ENCODE results near the gene ITGAV. TPM values are rescaled to one million over a fixed set of nuclear protein-coding genes. Genes with fewer than 3 reads are reported as not detected.

ITGAV gene
- total RNA-seq, 1 experiment from 2014 or later: 26.9 TPM

- no peak overlapping the region for H4K8ac ChIP-seq (replicated peaks; ENCODE audit: insufficient read length, low read depth, low read length)
- H4K91ac ChIP-seq (ENCODE audit: insufficient read length, low read depth, low read length): no peak overlapping the region
- no peak for DNase-seq
- H2BK15ac ChIP-seq (ENCODE audit: low read depth, low read length): no peak overlapping the region
- TF ChIP-seq CTCF (conservative IDR thresholded peaks at IDR 0.05): no peak
- no peak overlapping the region for H3T11ph ChIP-seq (ENCODE audit: low read length)
- H2AK5ac ChIP-seq (ENCODE audit: insufficient read length, low read length): no peak overlapping the region
- H3K9me3 ChIP-seq (ENCODE audit: control insufficient read depth, low read depth, low read length): no peaks in the 10 kb centered on the region
- H3K18ac ChIP-seq (ENCODE audit: insufficient read length, low read depth, low read length): no peak overlapping the region
- H3K79me2 ChIP-seq (ENCODE audit: insufficient read depth, low read length): no peaks in the 10 kb centered on the region
- Mint-ChIP-seq H3K4me3 (no peak overlapping the region), H3K36me3 (ENCODE audit: insufficient read depth in 1 of 3, low read depth in 3 of 3) (peaks cover 3 to 14% (median 4%) of the 10 kb centered on the region in 3 experiments; a peak in 6 of 7 replicates), H3K27ac (no peak overlapping the region), H3K27me3 (ENCODE audit: low read depth) (no peaks in the 10 kb centered on the region), H3K9me3 (peaks cover 0 to 6% of the 10 kb centered on the region in 2 experiments; a peak in 3 of 5 replicates), H3K4me1 (peaks cover 4 to 15% of the 10 kb centered on the region in 2 experiments)
- no peak overlapping the region for H3K4me2 ChIP-seq (ENCODE audit: insufficient read depth, insufficient read length, low read length)
- no peak overlapping the region for H3K23ac ChIP-seq (ENCODE audit: insufficient read length, low read depth, low read length)
- H3K27me3 ChIP-seq (ENCODE audit: insufficient read depth, low read length): no peaks in the 10 kb centered on the region
- no peaks in the 10 kb centered on the region for H3K23me2 ChIP-seq (ENCODE audit: insufficient read length, low read depth, low read length, poor library complexity, severe bottlenecking)
- no CpG with 5 or more reads among the region's 1 CpG for WGBS (ENCODE audit: extremely low coverage, insufficient read length, low lambda C conversion rate)
- no peak overlapping the region for H3K9ac ChIP-seq (ENCODE audit: extremely low read depth, insufficient read length, low read length)
- peaks cover 4% of the 10 kb centered on the region; the same call in 1 of the 2 replicates for H3K4me1 ChIP-seq (ENCODE audit: insufficient read depth, low read length)
- no peak overlapping the region for H3K56ac ChIP-seq (ENCODE audit: insufficient read length, low read depth, low read length)
- no peak overlapping the region for H2BK12ac ChIP-seq (ENCODE audit: insufficient read length, low read depth, low read length)
- H3K27ac ChIP-seq (ENCODE audit: insufficient read length, low read depth, low read length): no peak overlapping the region
- no peaks in the 10 kb centered on the region for H3K79me1 ChIP-seq (ENCODE audit: insufficient read depth, low read depth, low read length, poor library complexity, severe bottlenecking)
- no peaks in the 10 kb centered on the region for H4K20me1 ChIP-seq (ENCODE audit: control insufficient read depth, insufficient read depth, insufficient read length)
- no peak overlapping the region for H3K14ac ChIP-seq (ENCODE audit: insufficient read depth, low read length)
- H4K5ac ChIP-seq (ENCODE audit: insufficient read length, low read depth, low read length): no peak overlapping the region
- H2BK5ac ChIP-seq (ENCODE audit: insufficient read length, low read length): no peak overlapping the region
- no peak overlapping the region for H2BK120ac ChIP-seq (ENCODE audit: low read depth, low read length, poor library complexity, severe bottlenecking)
- H2AFZ ChIP-seq (ENCODE audit: low read length): no peak overlapping the region
- H3K4ac ChIP-seq (ENCODE audit: low read depth, low read length): no peak overlapping the region
- no peak overlapping the region for H2BK20ac ChIP-seq (ENCODE audit: low read depth, low read length, poor library complexity, severe bottlenecking)
Observed at GRCh38 chr2:186725783-186726182, 135.9 kb downstream of the ITGAV start.
